ENCODE data around the gene MACROD2.

DNA sequence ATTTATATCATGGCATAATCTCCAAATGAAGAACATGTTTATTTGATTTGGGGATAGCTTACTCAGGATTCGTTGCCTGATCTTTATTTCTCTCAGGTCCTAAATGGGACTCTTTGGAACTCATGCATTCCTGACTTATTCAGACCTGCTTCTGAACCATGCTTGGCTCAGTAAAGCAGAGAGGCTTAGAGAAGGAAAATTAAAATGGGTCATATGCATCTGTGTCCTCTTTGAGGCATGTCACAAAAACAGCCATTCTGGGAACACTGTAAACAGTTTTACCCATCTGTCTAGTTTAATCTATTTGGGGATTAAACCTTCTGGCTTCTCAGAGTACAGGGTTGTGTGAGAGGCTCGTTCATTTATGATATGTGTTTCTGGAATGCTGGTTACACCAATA is 1560.6 kb downstream of the MACROD2 start:
- TF ChIP-seq, protein P1, sequence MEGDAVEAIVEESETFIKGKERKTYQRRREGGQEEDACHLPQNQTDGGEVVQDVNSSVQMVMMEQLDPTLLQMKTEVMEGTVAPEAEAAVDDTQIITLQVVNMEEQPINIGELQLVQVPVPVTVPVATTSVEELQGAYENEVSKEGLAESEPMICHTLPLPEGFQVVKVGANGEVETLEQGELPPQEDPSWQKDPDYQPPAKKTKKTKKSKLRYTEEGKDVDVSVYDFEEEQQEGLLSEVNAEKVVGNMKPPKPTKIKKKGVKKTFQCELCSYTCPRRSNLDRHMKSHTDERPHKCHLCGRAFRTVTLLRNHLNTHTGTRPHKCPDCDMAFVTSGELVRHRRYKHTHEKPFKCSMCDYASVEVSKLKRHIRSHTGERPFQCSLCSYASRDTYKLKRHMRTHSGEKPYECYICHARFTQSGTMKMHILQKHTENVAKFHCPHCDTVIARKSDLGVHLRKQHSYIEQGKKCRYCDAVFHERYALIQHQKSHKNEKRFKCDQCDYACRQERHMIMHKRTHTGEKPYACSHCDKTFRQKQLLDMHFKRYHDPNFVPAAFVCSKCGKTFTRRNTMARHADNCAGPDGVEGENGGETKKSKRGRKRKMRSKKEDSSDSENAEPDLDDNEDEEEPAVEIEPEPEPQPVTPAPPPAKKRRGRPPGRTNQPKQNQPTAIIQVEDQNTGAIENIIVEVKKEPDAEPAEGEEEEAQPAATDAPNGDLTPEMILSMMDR (optimal IDR thresholded peaks at IDR 0.05 in 1 of 3, IDR thresholded peaks at IDR 0.05 in 1 of 3, conservative IDR thresholded peaks at IDR 0.05 in 1 of 3; ENCODE audit: extremely low read depth in 1 of 3, insufficient read depth in 2 of 3, low read length in 3 of 3): no peak
- TF ChIP-seq EZH2 (IDR thresholded peaks at IDR 0.05; ENCODE audit: low read length): no peak
